Testis (tissue), 3 donors: ENCODE results near the gene DEFB126. TPM values are rescaled to one million over a fixed set of nuclear protein-coding genes. Genes with fewer than 3 reads are reported as not detected.
"Not testable (repeated sequence)": the region's sequence is repeated elsewhere in the genome, so short reads cannot be mapped to it uniquely, and the experiment has no call there.

ENCODE experiments used
- DNase-seq: peaks from one replicate; pipeline ENCODE4 v3.0.0-alpha.2; 2019
- H3K27ac ChIP-seq, 2 donors: fragments of 200-600 bp; sonication (generic); one replicate each; pipeline ENCODE4 v1.5.1; 2019
- H3K27me3 ChIP-seq: fragments of 200-600 bp; sonication (generic); one replicate; pipeline ENCODE4 v1.5.1; 2019
- H3K36me3 ChIP-seq: fragments of 200-600 bp; sonication (generic); one replicate; pipeline ENCODE4 v1.5.1; 2017; ENCODE audit warnings: low read depth; ENCODE audit errors: missing control alignments
- H3K4me1 ChIP-seq: fragments of 200-600 bp; sonication (generic); one replicate; pipeline ENCODE4 v1.5.1; 2019
- H3K4me3 ChIP-seq, 2 donors: fragments of 200-600 bp; sonication (generic); one replicate each; pipeline ENCODE4 v1.5.1; 2017 to 2019
- H3K9me3 ChIP-seq: fragments of 200-600 bp; sonication (generic); one replicate; pipeline ENCODE4 v1.5.1; 2017
- POLR2A ChIP-seq: fragments of 450-650 bp; IDR thresholded peaks from one replicate; pipeline ENCODE4 v1.6.1; 2017; ENCODE audit warnings: antibody characterized with exemption, mild to moderate bottlenecking, moderate library complexity
- WGBS, 2 donors: methylation state at CpG; one replicate each; pipeline ENCODE4 v1.1.5; 2018; 5-methylcytosine and 5-hydroxymethylcytosine counted together
- intact Hi-C: fragments of 100-400 bp; cut with DNase I; formaldehyde crosslinking; loops from one replicate; pipeline ENCODE4 v1.15.1; 2023; ENCODE audit warnings: low total_unique reads
- polyA plus RNA-seq: library from polyadenylated mRNA; stranded (reverse); fragments of 350-450 nt; fragmentation: Illumina TruSeq; extraction: RNeasy Lipid Tissue Mini Kit (QIAGEN cat#74804); gene quantifications from one replicate; pipeline ENCODE4 v1.2.3, GENCODE V29; 2014; ENCODE audit warnings: low read depth, low replicate concordance; ENCODE audit not compliant: insufficient read depth
- total RNA-seq, 2 donors: library from RNA; depleted of rRNA; stranded (reverse); fragments of >200 nt; gene quantifications; one replicate each; pipeline ENCODE4 v1.2.3, GENCODE V29; 2016
- TF ChIP-seq, protein P1 (sequence below), 3 experiments: fragments of 450-650 bp in 2 of 3; fragments of 200-600 bp in 1 of 3; sonication (generic) in 1 of 3; IDR thresholded peaks; one replicate each; pipeline ENCODE4 v1.5.1; 2016 to 2019; ENCODE audit warnings: antibody characterized with exemption in 3 of 3, mild to moderate bottlenecking in 2 of 3, moderate library complexity in 1 of 3

The DEFB126 gene
- total and polyA plus RNA-seq, 3 donors from 2014 or later = not detected

DNA sequence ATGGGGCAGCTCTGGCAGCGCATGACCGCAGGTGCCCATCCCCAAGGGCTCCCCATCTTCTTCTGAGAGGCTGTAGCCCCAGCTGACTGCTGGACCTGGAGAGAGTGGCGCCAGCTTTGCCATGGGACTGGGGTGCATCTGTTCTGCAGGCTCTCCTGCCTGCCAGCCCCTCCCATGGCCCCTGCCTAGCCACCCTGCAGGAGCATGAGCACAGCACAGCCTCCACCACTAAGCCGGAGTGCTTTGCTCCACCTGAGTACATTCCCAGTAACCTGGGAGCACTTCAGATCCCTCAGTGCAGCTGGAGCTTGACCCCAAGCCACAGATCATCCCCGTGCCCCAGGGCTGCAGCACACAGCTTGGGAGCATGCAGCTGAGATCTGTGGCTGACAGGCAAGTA is 38.9 kb upstream of the DEFB126 start:
- Histone ChIP-seq H3K9me3 (no peaks in the 10 kb centered on the region), H3K27ac (no peak overlapping the region), H3K4me1 (no peaks in the 10 kb centered on the region), H3K36me3 (no peaks in the 10 kb centered on the region), H3K27me3 (no peaks in the 10 kb centered on the region), H3K4me3 (no peak overlapping the region)
- intact Hi-C loops = no loop called here
- TF ChIP-seq, protein P1, sequence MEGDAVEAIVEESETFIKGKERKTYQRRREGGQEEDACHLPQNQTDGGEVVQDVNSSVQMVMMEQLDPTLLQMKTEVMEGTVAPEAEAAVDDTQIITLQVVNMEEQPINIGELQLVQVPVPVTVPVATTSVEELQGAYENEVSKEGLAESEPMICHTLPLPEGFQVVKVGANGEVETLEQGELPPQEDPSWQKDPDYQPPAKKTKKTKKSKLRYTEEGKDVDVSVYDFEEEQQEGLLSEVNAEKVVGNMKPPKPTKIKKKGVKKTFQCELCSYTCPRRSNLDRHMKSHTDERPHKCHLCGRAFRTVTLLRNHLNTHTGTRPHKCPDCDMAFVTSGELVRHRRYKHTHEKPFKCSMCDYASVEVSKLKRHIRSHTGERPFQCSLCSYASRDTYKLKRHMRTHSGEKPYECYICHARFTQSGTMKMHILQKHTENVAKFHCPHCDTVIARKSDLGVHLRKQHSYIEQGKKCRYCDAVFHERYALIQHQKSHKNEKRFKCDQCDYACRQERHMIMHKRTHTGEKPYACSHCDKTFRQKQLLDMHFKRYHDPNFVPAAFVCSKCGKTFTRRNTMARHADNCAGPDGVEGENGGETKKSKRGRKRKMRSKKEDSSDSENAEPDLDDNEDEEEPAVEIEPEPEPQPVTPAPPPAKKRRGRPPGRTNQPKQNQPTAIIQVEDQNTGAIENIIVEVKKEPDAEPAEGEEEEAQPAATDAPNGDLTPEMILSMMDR (IDR thresholded peaks at IDR 0.05) = no peak
- no peak for TF ChIP-seq POLR2A
- WGBS, 2 donors = 85% methylated on average over 5 of the region's 5 CpGs; no CpG with 5 or more reads in 1 of the 2 donors
- no peak for DNase-seq

DNA sequence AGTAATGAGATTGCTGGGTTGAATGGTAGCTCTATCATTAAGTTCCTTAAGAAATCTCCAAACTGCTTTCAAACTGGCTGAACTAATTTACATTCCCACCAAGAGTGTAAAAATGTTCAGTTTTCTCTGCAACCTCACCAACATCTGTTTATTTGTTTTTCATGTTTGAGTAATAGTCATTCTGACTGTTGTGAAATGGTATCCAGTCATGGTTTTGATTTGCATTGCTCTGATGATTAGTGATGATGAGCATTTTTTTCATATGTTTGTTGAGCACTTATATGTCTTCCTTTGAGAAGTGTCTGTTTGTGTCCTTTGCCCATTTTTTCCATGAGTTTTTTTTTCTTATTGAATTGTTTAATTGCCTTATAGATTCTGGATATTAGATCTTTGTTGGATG is 30.0 kb upstream of the DEFB126 start:
- Histone ChIP-seq H3K27ac (no peak overlapping the region), H3K27me3 (no peaks in the 10 kb centered on the region), H3K36me3 (no peaks in the 10 kb centered on the region), H3K9me3 (no peaks in the 10 kb centered on the region), H3K4me3 (no peak overlapping the region), H3K4me1 (no peaks in the 10 kb centered on the region)
- DNase-seq = no peak
- TF ChIP-seq, protein P1 (IDR thresholded peaks at IDR 0.05) = no peak
- intact Hi-C loops = no loop called here

- Histone ChIP-seq H3K9me3 (no peaks in the 10 kb centered on the region), H3K4me3 (no peak overlapping the region), H3K4me1 (no peaks in the 10 kb centered on the region), H3K27ac (no peak overlapping the region), H3K27me3 (no peaks in the 10 kb centered on the region), H3K36me3 (no peaks in the 10 kb centered on the region)
- TF ChIP-seq, protein P1 (IDR thresholded peaks at IDR 0.05) = no peak
- no peak for TF ChIP-seq POLR2A
- DNase-seq = no peak
- intact Hi-C loops = no loop called here
Observed at GRCh38 chr20:117518-117917, 24.9 kb upstream of the DEFB126 start.

- H3K4me1 ChIP-seq, intact Hi-C loops, H3K9me3 ChIP-seq, H3K36me3 ChIP-seq, H3K4me3 ChIP-seq, H3K27me3 ChIP-seq, H3K27ac ChIP-seq, DNase-seq: not testable (repeated sequence)
- WGBS, 2 donors = 88 to 94% methylated on average over 21 to 28 of the region's 28 CpGs
Observed at GRCh38 chr20:129786-130323, 12.5 kb upstream of the DEFB126 start.

- H3K27ac ChIP-seq = no peak overlapping the region
- no peaks in the 10 kb centered on the region for H3K9me3 ChIP-seq
- H3K27me3 ChIP-seq = no peaks in the 10 kb centered on the region
- no peak overlapping the region for H3K4me3 ChIP-seq
- intact Hi-C loops = no loop called here
- DNase-seq = peak; percentile 51
- TF ChIP-seq, protein P1 (IDR thresholded peaks at IDR 0.05) = no peak
- TF ChIP-seq POLR2A = no peak
- no peaks in the 10 kb centered on the region for H3K4me1 ChIP-seq
- 52 to 67% methylated on average over 11 of the region's 11 CpGs for WGBS, 2 donors
- no peaks in the 10 kb centered on the region for H3K36me3 ChIP-seq
Observed at GRCh38 chr20:137668-138490, 4.5 kb upstream of the DEFB126 start.
